CD4-positive, alpha-beta T cell treated with Interferon gamma for 1 hour (primary cell): ENCODE data around the gene ZNF45.
"Not testable (repeated sequence)": the region's sequence is repeated elsewhere in the genome, so short reads cannot be mapped to it uniquely, and the experiment has no call there.

ENCODE experiments used
- DNase-seq: peaks from one replicate; pipeline ENCODE4 v3.0.0-alpha.2; 2020

Gene ZNF45

GRCh38 chr19:43910884-43911283, 24.2 kb downstream of the ZNF45 start:
- no peak for DNase-seq

DNA sequence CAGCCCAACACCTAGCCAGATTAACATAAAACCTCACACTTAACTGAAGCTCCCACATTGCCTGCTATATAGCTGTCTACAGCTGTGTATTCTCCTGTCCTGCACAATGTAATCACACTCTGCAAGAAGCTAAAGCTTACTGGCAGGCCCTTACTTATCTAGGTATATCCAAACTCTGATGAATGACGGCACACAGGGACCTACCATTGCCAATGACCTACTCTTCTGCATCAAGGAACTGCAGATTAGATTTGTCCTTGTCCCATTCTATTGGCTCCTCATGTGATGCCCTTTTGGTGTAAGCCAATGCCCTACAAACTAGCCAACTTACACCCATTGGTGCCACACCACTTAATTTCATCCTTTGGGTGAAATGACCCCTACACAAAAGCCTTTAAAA, 26.4 kb downstream of the ZNF45 start:
- no peak for DNase-seq

- no peak for DNase-seq
These were observed 28.3 kb downstream of the ZNF45 start for GRCh38 chr19:43906774-43907173.

GRCh38 chr19:43905897-43906296, 29.2 kb downstream of the ZNF45 start:
- no peak for DNase-seq

- DNase-seq = no peak
These were observed 32.7 kb downstream of the ZNF45 start for GRCh38 chr19:43902399-43902798.

- DNase-seq = peak; percentile 64
These were observed 33.4 kb downstream of the ZNF45 start for GRCh38 chr19:43901395-43902390.

DNA sequence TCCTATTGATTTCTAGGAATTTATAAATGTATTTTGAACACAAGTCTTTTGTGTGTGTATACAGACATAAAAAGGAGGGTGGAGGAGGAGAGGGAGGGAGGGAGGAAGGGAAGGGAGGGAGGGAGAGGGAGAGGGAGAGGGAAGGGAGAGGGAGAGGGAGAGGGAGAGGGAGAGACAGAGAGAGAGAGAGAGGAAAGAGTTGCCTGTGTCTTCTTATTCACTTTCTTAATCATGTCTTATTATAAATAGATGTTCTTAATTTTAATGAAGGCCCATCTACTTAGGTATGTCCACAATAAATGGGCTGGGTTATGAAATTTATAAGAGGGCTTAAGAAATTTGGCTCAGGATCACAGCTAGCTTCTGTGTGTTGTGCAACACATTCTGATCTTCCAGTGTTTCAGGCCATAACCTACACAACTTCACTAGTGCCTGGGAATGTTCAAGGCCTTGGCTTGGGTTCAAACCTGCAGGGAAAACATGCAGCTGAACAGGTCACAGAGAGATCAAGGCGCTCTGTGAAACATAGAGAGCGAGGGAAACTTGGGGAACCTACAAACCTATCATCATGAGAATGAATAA, 39.3 kb downstream of the ZNF45 start:
- no peak for DNase-seq

- DNase-seq = no peak
These were observed 51.2 kb downstream of the ZNF45 start, which contains the start of gene ZNF404 for GRCh38 chr19:43883864-43884263. ZNF404 (minus strand) TSS chr19:43883964.

DNA sequence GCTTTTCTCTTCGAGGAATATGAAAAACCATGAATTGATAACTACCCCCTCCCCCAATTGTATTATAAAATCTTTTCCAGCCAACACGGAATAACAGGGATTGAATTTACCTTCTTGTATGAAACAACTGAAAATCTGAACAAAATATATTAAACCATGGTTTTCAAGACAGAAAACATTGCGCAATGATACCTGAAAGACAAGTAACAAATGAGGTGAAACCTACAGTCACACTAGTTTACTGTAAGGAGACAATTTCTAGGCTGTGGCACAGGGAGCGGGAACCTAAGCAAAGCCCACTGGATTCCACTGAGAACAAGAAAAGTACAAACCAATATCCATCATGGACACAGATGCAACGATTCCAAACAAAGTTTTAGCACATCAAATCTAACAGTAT, 54.6 kb downstream of the ZNF45 start:
- no peak for DNase-seq

GRCh38 chr19:43872547-43873336, 62.3 kb downstream of the ZNF45 start:
- DNase-seq = no peak

DNA sequence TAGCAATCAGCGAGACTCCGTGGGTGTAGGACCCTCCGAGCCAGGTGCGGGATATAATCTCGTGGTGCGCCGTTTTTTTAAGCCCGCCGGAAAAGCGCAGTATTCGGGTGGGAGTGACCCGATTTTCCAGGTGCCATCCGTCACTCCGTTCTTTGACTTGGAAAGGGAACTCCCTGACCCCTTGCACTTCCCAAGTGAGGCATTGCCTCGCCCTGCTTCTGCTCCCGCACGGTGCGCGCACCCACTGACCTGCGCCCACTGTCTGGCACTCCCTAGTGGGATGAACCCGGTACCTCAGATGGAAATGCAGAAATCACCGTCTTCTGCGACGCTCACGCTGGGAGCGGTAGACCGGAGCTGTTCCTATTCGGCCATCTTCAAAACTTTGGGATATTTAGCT, 68.2 kb downstream of the ZNF45 start:
- not testable (repeated sequence) for DNase-seq
